MM.1S (cell line): ENCODE measurements around the gene DNASE2B.

Experiments used
- CTCF ChIP-seq: fragments of 300-600 bp; sonication (generic); IDR thresholded peaks from 2 replicates; pipeline ENCODE4 v1.5.1; 2016; ENCODE audit warnings: antibody characterized with exemption, low read length, mixed read lengths
- EZH2 ChIP-seq: fragments of 300-600 bp; sonication (generic); optimal IDR thresholded peaks from 2 replicates; pipeline ENCODE3; 2017; ENCODE audit warnings: low read depth, mild to moderate bottlenecking, antibody characterized with exemption, low read length, mixed read lengths
- EZH2phosphoT487 ChIP-seq: fragments of 300-600 bp; sonication (generic); IDR thresholded peaks from 2 replicates; pipeline ENCODE4 v1.6.1; 2018; ENCODE audit warnings: antibody characterized with exemption, low read length

GRCh38 chr1:84370831-84371394 is 27.4 kb upstream of the DNASE2B start:
- TF ChIP-seq CTCF = no peak
- TF ChIP-seq EZH2 = no peak
- no peak for TF ChIP-seq EZH2phosphoT487
